HG02970 (cell line): ENCODE measurements around the gene PTPN9.
"Not testable (repeated sequence)": the region's sequence is repeated elsewhere in the genome, so short reads cannot be mapped to it uniquely, and the experiment has no call there.

Experiments
- ATAC-seq: cut with Tn5 transposase; IDR thresholded peaks from one replicate; pipeline ENCODE4 v1.9.1; 2021; ENCODE audit warnings: mild to moderate bottlenecking, moderate library complexity, moderate number of reproducible peaks; ENCODE audit not compliant: unreplicated experiment, low FRiP score

Gene PTPN9

GRCh38 chr15:75533945-75534344, 45.2 kb downstream of the PTPN9 start:
- no peak for ATAC-seq

GRCh38 chr15:75532413-75533250, 46.5 kb downstream of the PTPN9 start:
- no peak for ATAC-seq

- ATAC-seq, result no peak
Measured at GRCh38 chr15:75531041-75531450, 48.1 kb downstream of the PTPN9 start.

- no peak for ATAC-seq
Measured at GRCh38 chr15:75530169-75530568, 48.9 kb downstream of the PTPN9 start.

GRCh38 chr15:75525756-75526155, 53.4 kb downstream of the PTPN9 start:
- not testable (repeated sequence) for ATAC-seq

- ATAC-seq, result no peak
Measured at GRCh38 chr15:75523011-75523410, 56.1 kb downstream of the PTPN9 start.

- ATAC-seq, result no peak
Measured at GRCh38 chr15:75517233-75517632, 61.9 kb downstream of the PTPN9 start.

GRCh38 chr15:75508840-75509532, 70.1 kb downstream of the PTPN9 start:
- no peak for ATAC-seq

- ATAC-seq, result no peak
Measured at GRCh38 chr15:75502360-75502759, 76.8 kb downstream of the PTPN9 start.

- no peak for ATAC-seq
Measured at GRCh38 chr15:75493732-75494131, 85.4 kb downstream of the PTPN9 start.

- ATAC-seq, result no peak
Measured at GRCh38 chr15:75483961-75484360, 95.2 kb downstream of the PTPN9 start.

GRCh38 chr15:75483556-75483955, 95.6 kb downstream of the PTPN9 start:
- not testable (repeated sequence) for ATAC-seq

- no peak for ATAC-seq
Measured at GRCh38 chr15:75483106-75483505, 96.0 kb downstream of the PTPN9 start.

- ATAC-seq, result not testable (repeated sequence)
Measured at GRCh38 chr15:75480463-75480862, 98.7 kb downstream of the PTPN9 start.

GRCh38 chr15:75479670-75480069, 99.4 kb downstream of the PTPN9 start:
- ATAC-seq, result no peak

GRCh38 chr15:75477094-75477493, 102.0 kb downstream of the PTPN9 start:
- not testable (repeated sequence) for ATAC-seq

GRCh38 chr15:75468913-75469598, 110.1 kb downstream of the PTPN9 start:
- ATAC-seq, result no peak

- ATAC-seq, result no peak
Measured at GRCh38 chr15:75460646-75461045, 118.5 kb downstream of the PTPN9 start.

- ATAC-seq, result no peak
Measured at GRCh38 chr15:75459581-75459980, 119.5 kb downstream of the PTPN9 start.

GRCh38 chr15:75456710-75457109, 122.4 kb downstream of the PTPN9 start:
- no peak for ATAC-seq

- no peak for ATAC-seq
Measured at GRCh38 chr15:75455982-75456531, 123.1 kb downstream of the PTPN9 start.
